Muscle of arm (tissue), 12 donors: ENCODE measurements around the gene RALGPS1. TPM values are rescaled to one million over a fixed set of nuclear protein-coding genes. Genes with fewer than 3 reads are reported as not detected.

Experiments used
- DNase-seq: peaks from one replicate; pipeline ENCODE4 v3.0.0-alpha.2; 2013
- polyA plus RNA-seq, 12 donors: library from polyadenylated mRNA; unstranded; fragments of 120-200 nt; gene quantifications; one replicate each; pipeline ENCODE4 v1.2.1, GENCODE V29; 2013; ENCODE audit not compliant: insufficient read length in 12 of 12

RALGPS1 gene
- polyA plus RNA-seq, 12 donors, result 5.5 to 15.1 (median 9.1) TPM; not detected in 1

DNA sequence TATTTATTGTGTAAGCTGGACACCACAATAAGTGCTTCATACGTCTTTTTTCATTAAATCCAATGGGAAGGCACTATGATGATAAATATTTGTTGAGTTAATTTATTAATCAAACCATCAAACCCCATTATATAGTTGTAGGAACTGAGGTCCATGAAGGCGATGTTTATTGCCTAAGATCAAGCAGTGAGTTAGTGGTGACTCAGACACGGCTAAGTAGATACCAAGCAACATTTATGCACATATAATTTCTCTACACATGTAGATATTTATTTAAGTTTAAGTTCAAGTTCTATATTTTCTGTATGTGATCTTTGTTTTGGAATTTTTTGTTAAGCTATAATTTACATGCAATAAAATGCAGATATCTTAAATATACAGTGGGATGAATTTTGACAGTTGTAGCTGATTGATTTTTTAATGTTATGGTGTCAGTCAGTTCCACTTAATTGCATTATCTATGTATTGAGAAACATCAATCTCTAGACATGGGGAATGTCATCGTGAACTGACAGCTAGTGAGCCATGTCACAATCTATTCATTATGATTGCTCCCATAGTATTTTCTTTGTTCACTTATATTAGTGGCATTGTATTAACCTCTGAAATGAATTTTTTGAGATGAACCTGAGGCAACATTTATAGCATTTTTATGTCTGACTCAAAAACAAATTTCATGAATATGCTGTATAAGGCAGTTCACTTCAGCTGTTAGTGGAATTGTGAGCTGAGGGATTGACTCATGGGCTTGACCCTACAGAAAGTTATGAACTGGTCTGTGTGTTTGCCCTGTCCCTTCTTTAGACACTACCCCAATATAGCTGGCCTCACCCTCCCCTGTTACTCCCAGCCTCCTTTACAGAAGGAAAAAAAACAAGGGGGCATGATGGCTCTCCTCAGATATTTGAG, 338.1 kb downstream of the RALGPS1 start:
- DNase-seq, result no peak

- no peak for DNase-seq
These were observed 338.9 kb downstream of the RALGPS1 start for GRCh38 chr9:127253446-127253845.

- DNase-seq, result no peak
These were observed 341.1 kb downstream of the RALGPS1 start for GRCh38 chr9:127255692-127256091.

DNA sequence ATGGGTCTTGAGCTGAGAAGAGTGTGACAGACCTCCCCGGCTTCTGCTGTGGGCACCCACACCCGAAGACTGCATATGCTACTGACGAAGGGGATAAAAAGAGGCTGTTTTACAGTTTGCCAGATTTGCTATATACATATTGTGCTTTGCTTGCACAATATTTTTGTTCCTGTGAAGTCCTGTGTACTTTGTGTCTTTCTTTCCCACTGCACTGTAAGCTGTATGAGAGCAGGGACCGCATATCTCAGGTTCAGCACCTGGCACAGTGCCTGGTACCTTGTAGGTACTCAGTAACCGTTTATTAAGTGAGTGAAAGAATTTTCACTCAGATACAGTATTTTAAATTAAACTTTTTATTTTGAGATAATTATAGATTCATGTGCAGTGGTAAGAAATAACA, 341.7 kb downstream of the RALGPS1 start:
- DNase-seq, result no peak

DNA sequence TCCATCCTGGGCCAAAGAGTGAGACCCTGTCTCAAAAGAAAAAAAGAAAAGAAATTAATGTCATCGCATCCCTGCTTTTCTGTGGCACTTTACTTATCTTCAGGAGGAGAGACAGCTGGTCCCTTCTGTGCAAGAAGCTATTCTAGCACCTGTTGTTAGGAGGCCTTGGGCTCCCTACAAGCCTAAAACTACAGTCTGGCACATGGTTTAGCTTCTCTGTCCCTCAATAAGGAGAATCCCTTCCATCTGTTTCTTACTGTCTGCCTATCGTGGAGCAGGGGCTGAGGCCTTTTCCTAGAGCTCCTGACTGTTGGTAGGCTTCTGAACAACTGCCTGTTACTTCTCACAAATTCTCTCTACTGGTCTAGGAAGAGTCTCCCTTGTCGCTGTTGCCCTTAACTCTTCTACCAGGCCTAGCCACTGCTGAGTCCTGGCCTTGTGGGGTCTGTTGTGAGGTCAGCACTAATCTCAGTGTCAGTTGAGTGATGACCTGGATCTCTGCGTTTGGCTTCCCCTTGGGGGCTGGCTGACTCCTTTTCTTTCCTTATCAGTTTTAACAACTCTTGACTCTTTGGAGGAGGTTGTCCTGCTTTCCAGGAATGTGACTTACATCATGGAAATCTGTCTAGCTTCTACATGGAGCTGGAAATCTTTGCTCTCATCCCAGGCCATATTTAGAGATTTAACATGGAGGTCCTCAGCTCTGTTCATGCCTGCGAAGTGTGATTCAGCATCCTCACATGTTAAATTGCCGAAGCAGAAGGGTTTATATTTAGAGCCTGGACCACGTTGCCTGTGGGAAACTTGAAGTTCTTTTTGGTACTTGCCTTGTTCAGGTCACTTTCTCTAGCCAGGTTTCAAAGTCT, 344.3 kb downstream of the RALGPS1 start:
- no peak for DNase-seq

DNA sequence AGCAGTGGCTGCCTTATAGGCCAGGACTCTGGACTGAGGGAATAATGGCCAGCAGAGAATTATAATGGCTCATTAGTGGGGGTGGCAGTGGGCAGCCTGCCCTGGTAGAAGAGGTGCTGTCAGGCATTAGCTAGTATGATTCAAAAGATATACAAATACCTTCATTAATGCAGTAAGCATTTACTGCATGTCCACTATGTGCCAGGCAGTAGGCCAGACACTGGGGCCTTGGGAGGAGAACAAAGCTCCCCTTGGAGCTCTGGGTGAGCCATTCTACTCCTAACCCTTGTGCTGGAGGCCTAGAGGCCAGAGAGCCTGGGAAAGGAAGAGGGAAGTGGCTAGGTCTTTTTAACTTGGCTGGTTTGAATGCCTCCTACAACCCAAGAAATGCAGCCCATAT, 348.0 kb downstream of the RALGPS1 start:
- no peak for DNase-seq

GRCh38 chr9:127263237-127263636, 348.7 kb downstream of the RALGPS1 start:
- DNase-seq, result no peak

GRCh38 chr9:127263664-127264063, 349.1 kb downstream of the RALGPS1 start:
- no peak for DNase-seq

- no peak for DNase-seq
These were observed 350.1 kb downstream of the RALGPS1 start, which contains the start of gene GARNL3 for GRCh38 chr9:127264462-127265219. GARNL3 (plus strand) TSS chr9:127264774; CDS start chr9:127264878, 104 bp downstream.

DNA sequence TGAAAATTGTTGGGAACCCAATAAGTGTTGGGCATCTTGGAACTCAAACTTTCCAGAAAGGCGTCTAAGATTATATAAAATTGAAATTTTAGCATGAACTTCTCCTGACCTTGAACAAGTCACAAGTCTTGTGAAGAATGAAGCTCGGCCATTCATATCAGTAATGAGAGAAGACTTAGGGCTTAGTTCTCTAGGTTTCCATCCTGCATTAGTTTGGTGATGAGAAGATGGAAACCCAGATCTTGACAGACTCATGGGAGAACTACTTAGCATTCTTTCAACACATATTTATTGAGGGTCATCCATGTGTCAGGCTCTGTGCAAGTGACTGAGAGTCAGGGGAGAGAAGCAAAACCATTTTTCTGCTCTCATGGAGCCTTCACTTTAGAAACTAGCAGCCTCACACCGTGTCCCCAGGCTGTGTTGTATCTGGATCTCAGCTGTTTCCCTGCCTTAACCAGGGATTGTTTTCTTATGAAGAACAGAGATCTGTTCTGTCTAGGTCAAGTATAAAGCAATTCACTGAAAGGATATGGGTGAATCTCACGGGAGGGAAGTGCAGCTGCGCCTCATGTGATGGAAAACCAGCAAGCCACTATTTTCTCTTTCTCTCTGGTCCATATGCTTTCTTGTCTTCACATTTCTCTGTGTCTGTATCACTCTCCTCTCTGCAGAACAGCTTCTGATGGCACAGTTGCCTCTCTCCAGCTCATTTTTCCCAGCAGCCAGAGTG, 353.4 kb downstream of the RALGPS1 start:
- DNase-seq, result peak; percentile 55

GRCh38 chr9:127269449-127269848, 354.9 kb downstream of the RALGPS1 start:
- DNase-seq, result no peak

Other genes with a start within 250 kb of the RALGPS1 start
- 10 to 100 TPM in 11 of 12 donors, not detected in 1; 10.1 to 18.3 (median 14.8) TPM for gene ZBTB43, start 109.7 kb upstream of the RALGPS1 start, polyA plus RNA-seq
- gene ZBTB34, start 54.1 kb upstream of the RALGPS1 start, polyA plus RNA-seq, result 10 to 100 TPM in 11 of 12 donors, not detected in 1; 11.0 to 14.2 (median 12.5) TPM
- 100 to 1,000 TPM in 1 of 12 donors, 10 to 100 TPM in 10, not detected in 1; 53.1 to 180 (median 78.7) TPM for gene ANGPTL2, start 207.9 kb downstream of the RALGPS1 start, polyA plus RNA-seq